PFSK-1 (cell line): ENCODE data around the gene NATD1.

ENCODE experiments used
- FOXP2 ChIP-seq: optimal IDR thresholded peaks from 2 replicates; pipeline ENCODE3; 2011; ENCODE audit warnings: borderline replicate concordance, control low read depth, inconsistent platforms; ENCODE audit not compliant: insufficient read depth; ENCODE audit errors: extremely low read length, extremely low read depth
- POLR2AphosphoS5 ChIP-seq: IDR thresholded peaks from 2 replicates; pipeline ENCODE4 v1.6.1; 2012; ENCODE audit warnings: low read depth, mild to moderate bottlenecking, control low read depth, low read length, moderate library complexity
- SIN3A ChIP-seq: IDR thresholded peaks from 2 replicates; pipeline ENCODE4 v1.6.1; 2012; ENCODE audit warnings: mild to moderate bottlenecking, low read length, moderate library complexity, borderline replicate concordance; ENCODE audit not compliant: insufficient read depth
- TAF1 ChIP-seq: IDR thresholded peaks from 2 replicates; pipeline ENCODE4 v1.6.1; 2012; ENCODE audit warnings: low read length, control low read depth, borderline replicate concordance; ENCODE audit not compliant: insufficient read depth
- TF ChIP-seq, protein P1 (sequence below), 2 experiments: IDR thresholded peaks; 2 replicates each; pipeline versions ENCODE4 v1.6.1 to v1.8.0; 2011 to 2012; ENCODE audit warnings: low read depth in 2 of 2, low read length in 2 of 2, control low read depth in 1 of 2, inconsistent platforms in 1 of 2, mild to moderate bottlenecking in 1 of 2, moderate library complexity in 1 of 2; ENCODE audit not compliant: insufficient read depth in 1 of 2

DNA sequence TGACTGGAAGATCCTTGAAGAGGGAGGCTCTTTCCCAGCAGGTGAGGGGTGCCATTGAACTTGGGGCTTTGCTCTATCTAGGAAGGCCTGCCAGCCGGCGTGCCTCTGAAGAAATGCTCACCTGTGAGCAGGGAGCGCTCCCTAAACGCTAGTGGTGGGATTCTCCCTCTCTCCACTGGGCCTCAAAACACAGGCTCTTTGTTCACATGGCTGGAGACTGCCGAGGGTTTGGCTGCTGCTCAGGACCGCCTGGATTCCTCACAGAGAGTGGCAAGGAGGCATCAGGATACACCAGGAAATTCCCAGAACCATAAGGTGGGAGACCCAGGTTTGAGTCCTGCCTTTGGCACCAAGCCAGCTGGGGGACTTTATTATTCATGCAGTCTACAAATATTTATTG is 21.7 kb downstream of the NATD1 start:
- TF ChIP-seq POLR2AphosphoS5: no peak
- TF ChIP-seq TAF1: no peak
- no peak for TF ChIP-seq SIN3A
- TF ChIP-seq, protein P1, sequence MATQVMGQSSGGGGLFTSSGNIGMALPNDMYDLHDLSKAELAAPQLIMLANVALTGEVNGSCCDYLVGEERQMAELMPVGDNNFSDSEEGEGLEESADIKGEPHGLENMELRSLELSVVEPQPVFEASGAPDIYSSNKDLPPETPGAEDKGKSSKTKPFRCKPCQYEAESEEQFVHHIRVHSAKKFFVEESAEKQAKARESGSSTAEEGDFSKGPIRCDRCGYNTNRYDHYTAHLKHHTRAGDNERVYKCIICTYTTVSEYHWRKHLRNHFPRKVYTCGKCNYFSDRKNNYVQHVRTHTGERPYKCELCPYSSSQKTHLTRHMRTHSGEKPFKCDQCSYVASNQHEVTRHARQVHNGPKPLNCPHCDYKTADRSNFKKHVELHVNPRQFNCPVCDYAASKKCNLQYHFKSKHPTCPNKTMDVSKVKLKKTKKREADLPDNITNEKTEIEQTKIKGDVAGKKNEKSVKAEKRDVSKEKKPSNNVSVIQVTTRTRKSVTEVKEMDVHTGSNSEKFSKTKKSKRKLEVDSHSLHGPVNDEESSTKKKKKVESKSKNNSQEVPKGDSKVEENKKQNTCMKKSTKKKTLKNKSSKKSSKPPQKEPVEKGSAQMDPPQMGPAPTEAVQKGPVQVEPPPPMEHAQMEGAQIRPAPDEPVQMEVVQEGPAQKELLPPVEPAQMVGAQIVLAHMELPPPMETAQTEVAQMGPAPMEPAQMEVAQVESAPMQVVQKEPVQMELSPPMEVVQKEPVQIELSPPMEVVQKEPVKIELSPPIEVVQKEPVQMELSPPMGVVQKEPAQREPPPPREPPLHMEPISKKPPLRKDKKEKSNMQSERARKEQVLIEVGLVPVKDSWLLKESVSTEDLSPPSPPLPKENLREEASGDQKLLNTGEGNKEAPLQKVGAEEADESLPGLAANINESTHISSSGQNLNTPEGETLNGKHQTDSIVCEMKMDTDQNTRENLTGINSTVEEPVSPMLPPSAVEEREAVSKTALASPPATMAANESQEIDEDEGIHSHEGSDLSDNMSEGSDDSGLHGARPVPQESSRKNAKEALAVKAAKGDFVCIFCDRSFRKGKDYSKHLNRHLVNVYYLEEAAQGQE (IDR thresholded peaks at IDR 0.05; ENCODE audit: insufficient read depth in 1 of 2, low read depth in 2 of 2, low read length in 2 of 2): no peak
- no peak for TF ChIP-seq FOXP2
